SH-SY5Y (cell line): ENCODE results near the gene SLC12A7.

Experiments
- GATA2 ChIP-seq: IDR thresholded peaks from 2 replicates; pipeline ENCODE4 v1.6.1; 2011; ENCODE audit warnings: mild to moderate bottlenecking, low read depth, low read length
- GATA3 ChIP-seq: IDR thresholded peaks from 2 replicates; pipeline ENCODE4 v1.6.1; 2011; ENCODE audit warnings: low read depth, mild to moderate bottlenecking, low read length, moderate library complexity

DNA sequence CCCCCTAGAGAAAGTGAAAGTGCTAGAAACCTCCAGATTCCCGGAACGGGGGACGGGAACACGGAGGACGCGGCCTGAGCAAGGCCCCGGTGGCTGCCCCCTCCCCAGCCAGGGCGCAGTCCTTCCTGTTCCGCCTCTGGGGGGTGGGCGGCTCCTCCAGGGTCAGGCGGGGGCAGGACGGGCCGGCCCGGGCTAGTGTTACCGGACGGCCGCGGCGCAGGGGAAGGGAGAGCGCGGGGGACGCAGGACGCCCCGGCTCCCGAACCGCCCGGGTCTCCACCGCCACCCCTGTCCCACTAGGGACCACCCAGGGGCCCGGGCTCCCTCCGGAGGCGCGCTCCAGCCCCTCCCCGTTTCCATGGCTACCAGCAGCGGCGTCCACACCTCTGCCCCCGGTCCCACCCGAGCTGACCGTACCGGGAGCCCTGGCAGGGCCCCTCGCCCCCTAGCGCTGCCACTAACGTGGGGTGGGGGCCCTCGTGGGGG, 579 bp downstream of the SLC12A7 start:
- TF ChIP-seq GATA2, result no peak
- no peak for TF ChIP-seq GATA3
